Measurements from ENCODE around the gene OR10AD1.

OR10AD1 gene

DNA sequence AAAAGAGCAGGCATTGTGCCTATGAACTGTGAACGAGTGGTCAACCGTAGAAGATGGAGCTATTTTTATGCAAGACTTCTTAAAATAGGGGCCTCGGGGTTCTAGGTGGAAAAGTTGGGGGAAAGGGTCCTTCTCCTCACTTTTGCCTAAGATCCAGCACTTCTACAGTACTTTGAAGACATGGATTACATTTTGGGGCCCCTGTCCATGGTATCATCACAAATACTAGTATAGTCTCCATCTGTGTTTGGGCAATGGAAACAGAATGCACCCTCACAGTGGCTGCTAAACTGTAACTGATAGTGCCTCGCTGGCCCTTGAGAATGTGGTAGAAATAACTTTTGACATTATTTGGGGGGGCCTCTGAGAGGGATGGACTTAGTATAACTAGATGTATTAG, 25.1 kb downstream of the OR10AD1 start:
- Histone ChIP-seq H3F3A (ENCODE audit: insufficient read depth, low read length) (no peaks in the 10 kb centered on the region), H3K79me2 (ENCODE audit: insufficient read depth, low read length) (no peaks in the 10 kb centered on the region), H2AFZ (ENCODE audit: low read length) (no peak overlapping the region), H3K4me2 (ENCODE audit: low read length) (no peak overlapping the region), H3K36me3 (ENCODE audit: insufficient read depth, low read length) (no peaks in the 10 kb centered on the region), H3K4me1 (ENCODE audit: insufficient read depth, low read length, severe bottlenecking) (peaks cover 7% of the 10 kb centered on the region), H3K9me3 (ENCODE audit: low read length) (no peaks in the 10 kb centered on the region), H3K9ac (ENCODE audit: low read length) (no peak overlapping the region), H3K27ac (ENCODE audit: low read depth, low read length, poor library complexity, severe bottlenecking) (no peak overlapping the region), H3K4me3 (ENCODE audit: low read depth, low read length, poor library complexity, severe bottlenecking) (no peak overlapping the region), H3K27me3 (ENCODE audit: insufficient read depth, low read length) (peaks cover 3% of the 10 kb centered on the region; the same call in 1 of the 2 replicates), H3K9me2 (ENCODE audit: low read depth, low read length) (no peaks in the 10 kb centered on the region), H4K20me1 (ENCODE audit: insufficient read depth, low read length) (no peaks in the 10 kb centered on the region)
- TF ChIP-seq EZH2 (IDR thresholded peaks at IDR 0.05; ENCODE audit: borderline replicate concordance, low read length) (no peak), CTCF (IDR thresholded peaks at IDR 0.05; ENCODE audit: low read length) (no peak)

GRCh38 chr12:48176417-48176751, 26.7 kb downstream of the OR10AD1 start:
- Histone ChIP-seq H3K27ac (ENCODE audit: low read depth, low read length, poor library complexity, severe bottlenecking) (no peak overlapping the region), H3K4me3 (ENCODE audit: low read depth, low read length, poor library complexity, severe bottlenecking) (no peak overlapping the region), H3K4me2 (ENCODE audit: low read length) (no peak overlapping the region)

GRCh38 chr12:48175613-48176416, 27.3 kb downstream of the OR10AD1 start:
- H4K20me1 ChIP-seq (ENCODE audit: insufficient read depth, low read length), result no peaks in the 10 kb centered on the region
- peaks cover 3% of the 10 kb centered on the region; the same call in 1 of the 2 replicates for H3K27me3 ChIP-seq (ENCODE audit: insufficient read depth, low read length)
- no peaks in the 10 kb centered on the region for H3F3A ChIP-seq (ENCODE audit: insufficient read depth, low read length)
- H3K27ac ChIP-seq (ENCODE audit: low read depth, low read length, poor library complexity, severe bottlenecking), result no peak overlapping the region
- no peaks in the 10 kb centered on the region for H3K9me2 ChIP-seq (ENCODE audit: low read depth, low read length)
- H3K9ac ChIP-seq (ENCODE audit: low read length), result no peak overlapping the region
- H3K9me3 ChIP-seq (ENCODE audit: low read length), result no peaks in the 10 kb centered on the region
- no peak overlapping the region for H3K4me2 ChIP-seq (ENCODE audit: low read length)
- no peak overlapping the region for H2AFZ ChIP-seq (ENCODE audit: low read length)
- no peak for TF ChIP-seq CTCF (IDR thresholded peaks at IDR 0.05; ENCODE audit: low read length)
- no peak for TF ChIP-seq EZH2 (IDR thresholded peaks at IDR 0.05; ENCODE audit: borderline replicate concordance, low read length)
- no peak overlapping the region for H3K4me3 ChIP-seq (ENCODE audit: low read depth, low read length, poor library complexity, severe bottlenecking)
- no peaks in the 10 kb centered on the region for H3K4me1 ChIP-seq (ENCODE audit: insufficient read depth, low read length, severe bottlenecking)
- no peaks in the 10 kb centered on the region for H3K36me3 ChIP-seq (ENCODE audit: insufficient read depth, low read length)
- no peaks in the 10 kb centered on the region for H3K79me2 ChIP-seq (ENCODE audit: insufficient read depth, low read length)

More at GRCh38 chr12:48176417-48176751, 26.7 kb downstream of the OR10AD1 start:
- H3K79me2 ChIP-seq (ENCODE audit: insufficient read depth, low read length), result no peaks in the 10 kb centered on the region
- H4K20me1 ChIP-seq (ENCODE audit: insufficient read depth, low read length), result no peaks in the 10 kb centered on the region
- no peaks in the 10 kb centered on the region for H3F3A ChIP-seq (ENCODE audit: insufficient read depth, low read length)
- TF ChIP-seq CTCF (IDR thresholded peaks at IDR 0.05; ENCODE audit: low read length) (no peak), EZH2 (IDR thresholded peaks at IDR 0.05; ENCODE audit: borderline replicate concordance, low read length) (no peak)
- no peaks in the 10 kb centered on the region for H3K9me2 ChIP-seq (ENCODE audit: low read depth, low read length)
- H3K27me3 ChIP-seq (ENCODE audit: insufficient read depth, low read length), result peaks cover 3% of the 10 kb centered on the region; the same call in 1 of the 2 replicates
- no peaks in the 10 kb centered on the region for H3K36me3 ChIP-seq (ENCODE audit: insufficient read depth, low read length)
- no peaks in the 10 kb centered on the region for H3K4me1 ChIP-seq (ENCODE audit: insufficient read depth, low read length, severe bottlenecking)
- H3K9ac ChIP-seq (ENCODE audit: low read length), result no peak overlapping the region
- no peak overlapping the region for H2AFZ ChIP-seq (ENCODE audit: low read length)
- no peaks in the 10 kb centered on the region for H3K9me3 ChIP-seq (ENCODE audit: low read length)

Data from OCI-LY1 (cell line).